SW 1271 (cell line): Measurements from ENCODE around the gene CLDN12.
A peak's percentile ranks its signal among the peaks of the same experiment; 100 is the strongest.

ENCODE experiments used
- DNase-seq, 2 experiments: peaks; one replicate each; lab custom pipeline; 2025; lab: John Stamatoyannopoulos, UW

CLDN12 gene

GRCh38 chr7:90403174-90404113 is at the start of gene CLDN12:
TSS of gene CLDN12 (plus strand) at chr7:90403461. CDS start at chr7:90412677, 9,216 bp downstream.
- peak; percentile 85 to 90 for DNase-seq

GRCh38 chr7:90383422-90383821 is 19.8 kb upstream of the CLDN12 start:
- DNase-seq, result peak; percentile 65 to 78

- DNase-seq, result peak in 1 of 2 experiments; percentile 62
These were observed 19.4 kb upstream of the CLDN12 start for GRCh38 chr7:90383861-90384260.

GRCh38 chr7:90384433-90384832 is 18.8 kb upstream of the CLDN12 start:
- no peak for DNase-seq

- DNase-seq, result no peak
These were observed 15.6 kb upstream of the CLDN12 start for GRCh38 chr7:90387470-90388240.

GRCh38 chr7:90390926-90391325 is 12.3 kb upstream of the CLDN12 start:
- no peak for DNase-seq

- DNase-seq, result no peak
These were observed 11.8 kb upstream of the CLDN12 start for GRCh38 chr7:90391488-90391887.

- DNase-seq, result no peak
These were observed 6.8 kb upstream of the CLDN12 start for GRCh38 chr7:90396420-90396819.

- no peak for DNase-seq
These were observed 1.3 kb upstream of the CLDN12 start for GRCh38 chr7:90401989-90402388.

GRCh38 chr7:90402785-90403173 is 482 bp upstream of the CLDN12 start:
- no peak for DNase-seq

- DNase-seq, result no peak
These were observed 1.5 kb downstream of the CLDN12 start for GRCh38 chr7:90404777-90405176.

GRCh38 chr7:90407484-90407821 is 4.2 kb downstream of the CLDN12 start:
- DNase-seq, result no peak

GRCh38 chr7:90408142-90408541 is 4.9 kb downstream of the CLDN12 start:
- DNase-seq, result no peak

GRCh38 chr7:90409667-90410066 is 6.4 kb downstream of the CLDN12 start:
- DNase-seq, result no peak

GRCh38 chr7:90411510-90411909 is 8.2 kb downstream of the CLDN12 start:
- no peak for DNase-seq

GRCh38 chr7:90412458-90413184 is 9.4 kb downstream of the CLDN12 start:
- DNase-seq, result peak in 1 of 2 experiments; percentile 12

- DNase-seq, result no peak
These were observed 9.9 kb downstream of the CLDN12 start for GRCh38 chr7:90413185-90413528.

GRCh38 chr7:90421651-90422050 is 18.4 kb downstream of the CLDN12 start:
- no peak for DNase-seq

GRCh38 chr7:90424720-90425119 is 21.5 kb downstream of the CLDN12 start:
- DNase-seq, result no peak

- DNase-seq, result no peak
These were observed 22.1 kb downstream of the CLDN12 start for GRCh38 chr7:90425376-90425775.

GRCh38 chr7:90430614-90431460 is 27.6 kb downstream of the CLDN12 start:
- DNase-seq, result no peak

- DNase-seq, result no peak
These were observed 29.5 kb downstream of the CLDN12 start for GRCh38 chr7:90432752-90433151.
